Ishikawa (cell line): ENCODE data around the gene CPT1C.

ENCODE experiments used
- CEBPB ChIP-seq: IDR thresholded peaks from 2 replicates; pipeline ENCODE4 v1.6.1; 2012
- CREB1 ChIP-seq: IDR thresholded peaks from 2 replicates; pipeline ENCODE4 v1.6.1; 2012; ENCODE audit warnings: low read depth
- EGR1 ChIP-seq: IDR thresholded peaks from 2 replicates; pipeline ENCODE4 v1.6.1; 2012
- EP300 ChIP-seq: IDR thresholded peaks from 2 replicates; pipeline ENCODE4 v1.6.1; 2012; ENCODE audit warnings: borderline replicate concordance
- FOXM1 ChIP-seq: IDR thresholded peaks from 2 replicates; pipeline ENCODE4 v1.6.1; 2012; ENCODE audit warnings: low read depth, borderline replicate concordance
- MAX ChIP-seq: IDR thresholded peaks from 2 replicates; pipeline ENCODE4 v1.6.1; 2012
- NFIC ChIP-seq: IDR thresholded peaks from 2 replicates; pipeline ENCODE4 v1.6.1; 2012
- RAD21 ChIP-seq: IDR thresholded peaks from 2 replicates; pipeline ENCODE4 v1.6.1; 2012; ENCODE audit warnings: low read depth
- REST ChIP-seq: IDR thresholded peaks from 2 replicates; pipeline ENCODE4 v1.6.1; 2012; ENCODE audit warnings: low read depth, mild to moderate bottlenecking
- TAF1 ChIP-seq: IDR thresholded peaks from 2 replicates; pipeline ENCODE4 v1.6.1; 2012; ENCODE audit warnings: low read depth, mild to moderate bottlenecking
- TCF12 ChIP-seq: IDR thresholded peaks from 2 replicates; pipeline ENCODE4 v1.6.1; 2012; ENCODE audit warnings: low read depth
- TEAD4 ChIP-seq: IDR thresholded peaks from 2 replicates; pipeline ENCODE4 v1.6.1; 2012
- USF1 ChIP-seq: IDR thresholded peaks from 2 replicates; pipeline ENCODE4 v1.6.1; 2012
- YY1 ChIP-seq: IDR thresholded peaks from 2 replicates; pipeline ENCODE4 v1.6.1; 2012; ENCODE audit warnings: low read depth
- ZBTB7A ChIP-seq: IDR thresholded peaks from 2 replicates; pipeline ENCODE4 v1.6.1; 2012; ENCODE audit warnings: low read depth

The CPT1C gene

GRCh38 chr19:49643466-49643865 lies 47.5 kb upstream of the CPT1C start:
- no peak for TF ChIP-seq FOXM1

- no peak for TF ChIP-seq TAF1
- no peak for TF ChIP-seq MAX
- TF ChIP-seq REST: no peak
- TF ChIP-seq TCF12: no peak
- no peak for TF ChIP-seq ZBTB7A
- no peak for TF ChIP-seq EP300
- TF ChIP-seq CREB1: no peak
- TF ChIP-seq NFIC: no peak
- no peak for TF ChIP-seq RAD21
These were observed 45.3 kb upstream of the CPT1C start for GRCh38 chr19:49645592-49645991.

- TF ChIP-seq EGR1 (no peak), YY1 (no peak), CREB1 (no peak), USF1 (no peak), RAD21 (no peak), MAX (no peak), NFIC (no peak), REST (no peak), ZBTB7A (no peak), TCF12 (no peak), EP300 (no peak), TAF1 (no peak), TEAD4 (no peak), FOXM1 (no peak)
These were observed 44.9 kb upstream of the CPT1C start for GRCh38 chr19:49645995-49646394.

GRCh38 chr19:49646586-49646985 lies 44.3 kb upstream of the CPT1C start:
- TF ChIP-seq TEAD4: no peak

- TF ChIP-seq CREB1: no peak
- no peak for TF ChIP-seq ZBTB7A
- no peak for TF ChIP-seq TAF1
- no peak for TF ChIP-seq CEBPB
- TF ChIP-seq FOXM1: no peak
- TF ChIP-seq USF1: no peak
- TF ChIP-seq EP300: no peak
- no peak for TF ChIP-seq MAX
- no peak for TF ChIP-seq YY1
- no peak for TF ChIP-seq RAD21
- no peak for TF ChIP-seq EGR1
- TF ChIP-seq REST: no peak
- no peak for TF ChIP-seq TCF12
These were observed 39.7 kb upstream of the CPT1C start for GRCh38 chr19:49651029-49651819.
